Loucy (cell line): Measurements from ENCODE around the gene BDKRB1.

ENCODE experiments used
- H2AFZ ChIP-seq: fragments of 200-600 bp; sonication (generic); 2 replicates; pipeline ENCODE4 v1.6.0; 2016; ENCODE audit warnings: antibody characterized with exemption, mild to moderate bottlenecking, low read length, moderate library complexity
- H3F3A ChIP-seq: fragments of 200-600 bp; 2 replicates; pipeline ENCODE4 v1.6.0; 2016; ENCODE audit warnings: antibody characterized with exemption, low read depth, mild to moderate bottlenecking
- H3K27me3 ChIP-seq: fragments of 200-600 bp; sonication (generic); 2 replicates; pipeline ENCODE4 v1.6.1; 2014; ENCODE audit warnings: low read length, mild to moderate bottlenecking; ENCODE audit not compliant: insufficient read depth, poor library complexity, severe bottlenecking
- H3K36me3 ChIP-seq: fragments of 200-600 bp; sonication (generic); 2 replicates; pipeline ENCODE4 v1.6.1; 2016; ENCODE audit warnings: low read length; ENCODE audit not compliant: insufficient read depth
- H3K4me1 ChIP-seq: fragments of 200-600 bp; sonication (generic); 2 replicates; pipeline ENCODE4 v1.5.1; 2014; ENCODE audit warnings: low read length, mild to moderate bottlenecking; ENCODE audit not compliant: insufficient read depth, poor library complexity, severe bottlenecking
- H3K4me2 ChIP-seq: fragments of 200-600 bp; sonication (generic); 2 replicates; pipeline ENCODE4 v1.6.0; 2014; ENCODE audit warnings: antibody characterized with exemption, low read length, low read depth, mild to moderate bottlenecking; ENCODE audit not compliant: poor library complexity, severe bottlenecking
- H3K4me3 ChIP-seq: fragments of 200-600 bp; sonication (generic); 2 replicates; pipeline ENCODE4 v1.5.1; 2014; ENCODE audit warnings: low read length, mild to moderate bottlenecking, mixed read lengths; ENCODE audit not compliant: poor library complexity, severe bottlenecking
- H3K79me2 ChIP-seq: fragments of 200-600 bp; sonication (generic); 2 replicates; pipeline ENCODE4 v1.6.1; 2014; ENCODE audit warnings: low read length; ENCODE audit not compliant: insufficient read depth
- H3K9ac ChIP-seq: fragments of 200-600 bp; sonication (generic); 2 replicates; pipeline ENCODE4 v1.6.0; 2014; ENCODE audit warnings: mild to moderate bottlenecking, low read depth, low read length, moderate library complexity; ENCODE audit not compliant: poor library complexity, severe bottlenecking
- H3K9me2 ChIP-seq: fragments of 200-600 bp; sonication (generic); replicated peaks from 2 replicates; pipeline ENCODE4 v1.6.1; 2016; ENCODE audit warnings: low read depth, low read length, mixed read lengths
- H3K9me3 ChIP-seq: fragments of 200-600 bp; sonication (generic); 2 replicates; pipeline ENCODE4 v1.6.1; 2014; ENCODE audit warnings: mild to moderate bottlenecking, antibody characterized with exemption, low read length, low read depth; ENCODE audit not compliant: insufficient read depth
- H4K20me1 ChIP-seq: fragments of 200-600 bp; sonication (generic); 2 replicates; pipeline ENCODE4 v1.6.0; 2014; ENCODE audit warnings: antibody characterized with exemption, low read length, mild to moderate bottlenecking; ENCODE audit not compliant: insufficient read depth, poor library complexity, severe bottlenecking
- EZH2phosphoT487 ChIP-seq: fragments of 200-600 bp; IDR thresholded peaks from 2 replicates; pipeline ENCODE4 v1.6.1; 2018; ENCODE audit warnings: antibody characterized with exemption, mild to moderate bottlenecking, moderate library complexity, borderline replicate concordance
- TF ChIP-seq, protein P1 (sequence below): fragments of 200-600 bp; sonication (generic); conservative IDR thresholded peaks from 2 replicates; pipeline ENCODE4 v1.5.1; 2014; ENCODE audit warnings: mild to moderate bottlenecking, antibody characterized with exemption, low read length

Gene BDKRB1

DNA sequence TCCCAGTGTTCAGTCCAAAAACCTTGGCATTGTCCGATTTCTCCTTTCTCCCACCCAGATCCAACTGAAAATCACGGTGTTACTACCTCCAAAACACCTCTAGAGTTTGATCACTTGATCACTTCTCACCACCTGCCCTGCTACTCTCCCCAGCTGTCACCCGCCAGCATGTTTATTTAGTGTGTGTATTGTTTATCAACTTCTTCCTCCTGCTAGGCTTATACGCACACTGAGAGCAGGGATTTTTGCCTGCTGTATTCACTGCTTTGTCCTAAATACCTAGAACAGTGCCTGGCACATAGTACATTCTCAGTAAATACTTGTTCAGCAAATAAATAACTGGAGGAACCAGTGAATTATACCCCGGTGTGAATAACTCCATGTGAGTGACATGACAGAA lies 5.0 kb downstream of the BDKRB1 start:
- H3K9me3 ChIP-seq: no peaks in the 10 kb centered on the region
- no peaks in the 10 kb centered on the region for H3F3A ChIP-seq
- no peak overlapping the region for H3K4me3 ChIP-seq
- H2AFZ ChIP-seq: no peak overlapping the region
- H3K4me2 ChIP-seq: no peak overlapping the region
- H3K9ac ChIP-seq: no peak overlapping the region
- H3K36me3 ChIP-seq: no peaks in the 10 kb centered on the region
- no peaks in the 10 kb centered on the region for H3K9me2 ChIP-seq
- no peaks in the 10 kb centered on the region for H4K20me1 ChIP-seq
- H3K79me2 ChIP-seq: no peaks in the 10 kb centered on the region
- H3K27me3 ChIP-seq: no peaks in the 10 kb centered on the region
- no peak for TF ChIP-seq EZH2phosphoT487
- TF ChIP-seq, protein P1, sequence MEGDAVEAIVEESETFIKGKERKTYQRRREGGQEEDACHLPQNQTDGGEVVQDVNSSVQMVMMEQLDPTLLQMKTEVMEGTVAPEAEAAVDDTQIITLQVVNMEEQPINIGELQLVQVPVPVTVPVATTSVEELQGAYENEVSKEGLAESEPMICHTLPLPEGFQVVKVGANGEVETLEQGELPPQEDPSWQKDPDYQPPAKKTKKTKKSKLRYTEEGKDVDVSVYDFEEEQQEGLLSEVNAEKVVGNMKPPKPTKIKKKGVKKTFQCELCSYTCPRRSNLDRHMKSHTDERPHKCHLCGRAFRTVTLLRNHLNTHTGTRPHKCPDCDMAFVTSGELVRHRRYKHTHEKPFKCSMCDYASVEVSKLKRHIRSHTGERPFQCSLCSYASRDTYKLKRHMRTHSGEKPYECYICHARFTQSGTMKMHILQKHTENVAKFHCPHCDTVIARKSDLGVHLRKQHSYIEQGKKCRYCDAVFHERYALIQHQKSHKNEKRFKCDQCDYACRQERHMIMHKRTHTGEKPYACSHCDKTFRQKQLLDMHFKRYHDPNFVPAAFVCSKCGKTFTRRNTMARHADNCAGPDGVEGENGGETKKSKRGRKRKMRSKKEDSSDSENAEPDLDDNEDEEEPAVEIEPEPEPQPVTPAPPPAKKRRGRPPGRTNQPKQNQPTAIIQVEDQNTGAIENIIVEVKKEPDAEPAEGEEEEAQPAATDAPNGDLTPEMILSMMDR: no peak
- H3K4me1 ChIP-seq: no peaks in the 10 kb centered on the region

DNA sequence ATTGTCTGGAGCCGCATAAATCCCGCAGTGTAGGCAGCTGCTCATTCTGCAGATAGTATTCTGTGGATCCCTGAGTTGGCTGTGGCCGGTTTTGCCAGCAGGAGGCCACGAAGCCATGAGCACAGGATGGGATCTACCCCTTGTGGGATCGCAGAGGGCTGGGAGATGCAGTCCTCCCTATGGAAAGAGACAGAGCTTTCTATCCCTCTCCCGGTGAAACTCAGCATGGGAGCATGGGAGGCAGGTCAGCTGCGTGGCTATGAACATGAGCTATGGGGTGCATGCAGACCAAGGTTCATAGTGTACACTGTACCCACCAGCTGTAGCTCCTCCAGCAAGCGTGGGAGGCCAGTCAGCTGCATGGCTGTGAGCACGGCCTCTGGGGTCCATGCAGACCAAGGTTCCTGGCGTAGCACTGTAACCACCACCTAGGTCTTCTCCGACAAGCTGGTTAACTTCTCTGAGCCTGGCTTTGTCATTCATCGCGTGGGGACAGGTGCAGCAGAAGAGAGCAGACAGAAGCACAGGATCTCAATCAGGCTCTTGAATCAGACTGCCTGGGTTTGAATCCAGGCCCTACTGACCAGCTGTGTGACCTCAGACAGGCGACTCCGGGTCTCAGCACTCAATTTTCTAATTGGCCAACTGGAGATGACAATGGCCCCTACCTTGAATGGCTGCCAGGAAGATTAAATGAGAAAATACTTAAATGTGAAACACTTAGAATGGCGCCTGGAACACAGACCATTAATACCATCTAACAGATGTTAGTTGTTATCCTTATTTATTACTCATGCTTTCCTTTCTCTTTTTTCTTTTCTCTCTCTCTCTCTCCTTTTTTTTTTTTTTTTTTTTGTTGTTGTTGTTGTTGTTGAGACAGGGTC lies 6.0 kb downstream of the BDKRB1 start:
- Histone ChIP-seq H3K4me3 (no peak overlapping the region), H3K36me3 (no peaks in the 10 kb centered on the region), H3F3A (no peaks in the 10 kb centered on the region), H4K20me1 (no peaks in the 10 kb centered on the region), H3K9me2 (no peaks in the 10 kb centered on the region), H3K79me2 (no peaks in the 10 kb centered on the region), H3K9me3 (no peaks in the 10 kb centered on the region), H2AFZ (no peak overlapping the region), H3K9ac (no peak overlapping the region), H3K4me1 (no peaks in the 10 kb centered on the region), H3K4me2 (no peak overlapping the region), H3K27me3 (no peaks in the 10 kb centered on the region)
- TF ChIP-seq EZH2phosphoT487: no peak
- TF ChIP-seq, protein P1: no peak

DNA sequence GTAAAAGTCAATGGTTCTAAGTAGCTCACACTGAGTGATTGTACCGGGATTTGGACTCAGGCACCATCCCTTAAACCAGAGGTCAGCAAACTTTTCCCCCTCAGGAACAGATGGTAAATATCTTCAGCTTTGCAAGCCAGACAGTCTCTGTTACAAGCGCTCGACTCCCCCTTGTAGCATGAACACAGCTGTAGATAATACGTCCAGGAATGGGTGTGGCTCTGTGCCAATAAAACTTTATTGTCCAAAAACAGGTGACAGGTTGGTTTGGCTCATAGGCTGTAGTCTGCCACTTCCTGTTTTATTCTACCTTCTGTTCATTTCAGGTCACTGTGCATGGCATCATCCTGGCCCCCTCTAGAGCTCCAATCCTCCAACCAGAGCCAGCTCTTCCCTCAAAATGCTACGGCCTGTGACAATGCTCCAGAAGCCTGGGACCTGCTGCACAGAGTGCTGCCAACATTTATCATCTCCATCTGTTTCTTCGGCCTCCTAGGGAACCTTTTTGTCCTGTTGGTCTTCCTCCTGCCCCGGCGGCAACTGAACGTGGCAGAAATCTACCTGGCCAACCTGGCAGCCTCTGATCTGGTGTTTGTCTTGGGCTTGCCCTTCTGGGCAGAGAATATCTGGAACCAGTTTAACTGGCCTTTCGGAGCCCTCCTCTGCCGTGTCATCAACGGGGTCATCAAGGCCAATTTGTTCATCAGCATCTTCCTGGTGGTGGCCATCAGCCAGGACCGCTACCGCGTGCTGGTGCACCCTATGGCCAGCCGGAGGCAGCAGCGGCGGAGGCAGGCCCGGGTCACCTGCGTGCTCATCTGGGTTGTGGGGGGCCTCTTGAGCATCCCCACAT lies 7.6 kb downstream of the BDKRB1 start:
- no peak overlapping the region for H2AFZ ChIP-seq

More for the DNA sequence above, 7.6 kb downstream of the BDKRB1 start:
- no peaks in the 10 kb centered on the region for H4K20me1 ChIP-seq
- no peak overlapping the region for H3K9ac ChIP-seq
- H3K79me2 ChIP-seq: no peaks in the 10 kb centered on the region
- no peak overlapping the region for H3K4me3 ChIP-seq
- no peaks in the 10 kb centered on the region for H3K4me1 ChIP-seq
- no peaks in the 10 kb centered on the region for H3K9me3 ChIP-seq
- H3K9me2 ChIP-seq: no peaks in the 10 kb centered on the region
- TF ChIP-seq, protein P1: no peak
- TF ChIP-seq EZH2phosphoT487: no peak
- H3K36me3 ChIP-seq: no peaks in the 10 kb centered on the region
- H3K27me3 ChIP-seq: no peaks in the 10 kb centered on the region
- H3K4me2 ChIP-seq: no peak overlapping the region
- no peaks in the 10 kb centered on the region for H3F3A ChIP-seq
